H9 (cell line): ENCODE results near the gene MMP14. TPM values are rescaled to one million over a fixed set of nuclear protein-coding genes. Genes with fewer than 3 reads are reported as not detected.

ENCODE experiments used
- DNase-seq: peaks from one replicate; pipeline ENCODE4 v3.0.0-alpha.2; 2017
- H2AFZ ChIP-seq: one replicate; pipeline ENCODE4 v1.6.1; 2013; ENCODE audit warnings: mild to moderate bottlenecking, low read length, control low read depth, moderate library complexity
- H2AK5ac ChIP-seq: 2 replicates; pipeline ENCODE4 v1.6.1; 2013; ENCODE audit warnings: low read length, control low read depth, mixed read lengths; ENCODE audit not compliant: insufficient read length
- H2BK120ac ChIP-seq: one replicate; pipeline ENCODE4 v1.6.1; 2013; ENCODE audit warnings: low read depth, mild to moderate bottlenecking, low read length, control low read depth, inconsistent platforms; ENCODE audit not compliant: poor library complexity, severe bottlenecking
- H2BK12ac ChIP-seq: 2 replicates; pipeline ENCODE4 v1.6.1; 2013; ENCODE audit warnings: low read length, control low read depth, mixed read lengths, low read depth; ENCODE audit not compliant: insufficient read length
- H2BK15ac ChIP-seq: 2 replicates; pipeline ENCODE4 v1.6.1; 2013; ENCODE audit warnings: low read depth, low read length, control low read depth
- H2BK20ac ChIP-seq: one replicate; pipeline ENCODE4 v1.6.1; 2013; ENCODE audit warnings: low read depth, mild to moderate bottlenecking, low read length, control low read depth, inconsistent platforms; ENCODE audit not compliant: poor library complexity, severe bottlenecking
- H2BK5ac ChIP-seq: 2 replicates; pipeline ENCODE4 v1.6.1; 2013; ENCODE audit warnings: low read length, control low read depth, mixed read lengths; ENCODE audit not compliant: insufficient read length
- H3K14ac ChIP-seq: 2 replicates; pipeline ENCODE4 v1.6.1; 2013; ENCODE audit warnings: low read length, control low read depth; ENCODE audit not compliant: insufficient read depth
- H3K18ac ChIP-seq: 2 replicates; pipeline ENCODE4 v1.6.1; 2013; ENCODE audit warnings: low read depth, mild to moderate bottlenecking, mixed read lengths, low read length, control low read depth; ENCODE audit not compliant: insufficient read length
- H3K23ac ChIP-seq: 2 replicates; pipeline ENCODE4 v1.6.1; 2013; ENCODE audit warnings: low read length, control low read depth, mixed read lengths, low read depth; ENCODE audit not compliant: insufficient read length
- H3K23me2 ChIP-seq: 2 replicates; pipeline ENCODE4 v1.6.1; 2013; ENCODE audit warnings: low read depth, mild to moderate bottlenecking, mixed read lengths, low read length, control low read depth; ENCODE audit not compliant: insufficient read length, poor library complexity, severe bottlenecking
- H3K27ac ChIP-seq: 2 replicates; pipeline ENCODE4 v1.5.1; 2013; ENCODE audit warnings: low read length, control low read depth, mixed read lengths, low read depth; ENCODE audit not compliant: insufficient read length
- H3K27me3 ChIP-seq: 2 replicates; pipeline ENCODE4 v1.6.1; 2013; ENCODE audit warnings: low read length, control low read depth, inconsistent platforms; ENCODE audit not compliant: insufficient read depth
- H3K4ac ChIP-seq: 2 replicates; pipeline ENCODE4 v1.6.1; 2013; ENCODE audit warnings: low read depth, mild to moderate bottlenecking, control low read depth, inconsistent platforms, low read length, moderate library complexity
- H3K4me1 ChIP-seq: 2 replicates; pipeline ENCODE4 v1.6.1; 2013; ENCODE audit warnings: low read length, control low read depth, inconsistent platforms; ENCODE audit not compliant: insufficient read depth
- H3K4me2 ChIP-seq: 2 replicates; pipeline ENCODE4 v1.6.1; 2013; ENCODE audit warnings: low read length, control low read depth, mixed read lengths; ENCODE audit not compliant: insufficient read length, insufficient read depth
- H3K56ac ChIP-seq: 2 replicates; pipeline ENCODE4 v1.6.1; 2013; ENCODE audit warnings: low read depth, mild to moderate bottlenecking, mixed read lengths, low read length, control low read depth; ENCODE audit not compliant: insufficient read length
- H3K79me1 ChIP-seq: 2 replicates; pipeline ENCODE4 v1.6.1; 2013; ENCODE audit warnings: low read depth, mild to moderate bottlenecking, moderate library complexity, low read length, control low read depth, inconsistent platforms; ENCODE audit not compliant: insufficient read depth, poor library complexity, severe bottlenecking
- H3K79me2 ChIP-seq: 2 replicates; pipeline ENCODE4 v1.6.1; 2013; ENCODE audit warnings: low read length, control low read depth, inconsistent platforms; ENCODE audit not compliant: insufficient read depth
- H3K9ac ChIP-seq: 2 replicates; pipeline ENCODE4 v1.6.1; 2013; ENCODE audit warnings: low read length, control low read depth, mixed read lengths; ENCODE audit not compliant: insufficient read length; ENCODE audit errors: extremely low read depth
- H3K9me3 ChIP-seq: one replicate; pipeline ENCODE4 v1.6.1; 2013; ENCODE audit warnings: low read depth, low read length, inconsistent platforms; ENCODE audit not compliant: control insufficient read depth
- H3T11ph ChIP-seq: one replicate; pipeline ENCODE4 v1.6.1; 2013; ENCODE audit warnings: mild to moderate bottlenecking, low read length, control low read depth, inconsistent platforms
- H4K20me1 ChIP-seq: one replicate; pipeline ENCODE4 v1.6.1; 2013; ENCODE audit not compliant: control insufficient read depth, insufficient read length, insufficient read depth
- H4K5ac ChIP-seq: 2 replicates; pipeline ENCODE4 v1.6.1; 2013; ENCODE audit warnings: low read depth, mild to moderate bottlenecking, mixed read lengths, low read length, control low read depth; ENCODE audit not compliant: insufficient read length
- H4K8ac ChIP-seq: replicated peaks from 2 replicates; pipeline ENCODE4 v1.6.1; 2013; ENCODE audit warnings: low read length, control low read depth, mixed read lengths, low read depth; ENCODE audit not compliant: insufficient read length
- H4K91ac ChIP-seq: 2 replicates; pipeline ENCODE4 v1.6.1; 2013; ENCODE audit warnings: low read depth, mild to moderate bottlenecking, moderate library complexity, mixed read lengths, low read length, control low read depth; ENCODE audit not compliant: insufficient read length
- H3K27ac Mint-ChIP-seq, 3 experiments: 2 replicates in 2 of 3; 3 replicates in 1 of 3; pipeline ENCODE4 v1.8.0; 2020 to 2021; ENCODE audit warnings: mixed read lengths in 3 of 3, mild to moderate bottlenecking in 1 of 3, moderate library complexity in 1 of 3
- H3K27me3 Mint-ChIP-seq: 2 replicates; pipeline ENCODE4 v1.8.0; 2021; ENCODE audit warnings: low read depth, mild to moderate bottlenecking, moderate library complexity, mixed read lengths
- H3K36me3 Mint-ChIP-seq, 3 experiments: 2 replicates in 2 of 3; 3 replicates in 1 of 3; pipeline ENCODE4 v1.8.0; 2020 to 2021; ENCODE audit warnings: low read depth in 3 of 3, mixed read lengths in 3 of 3; ENCODE audit not compliant: insufficient read depth in 1 of 3
- H3K4me1 Mint-ChIP-seq, 2 experiments: 2 replicates each; pipeline ENCODE4 v1.8.0; 2020; ENCODE audit warnings: mixed read lengths in 2 of 2
- H3K4me3 Mint-ChIP-seq, 2 experiments: 2 replicates in 1 of 2; 3 replicates in 1 of 2; pipeline ENCODE4 v1.8.0; 2020 to 2021; ENCODE audit warnings: mild to moderate bottlenecking in 2 of 2, mixed read lengths in 2 of 2, moderate library complexity in 1 of 2
- H3K9me3 Mint-ChIP-seq, 2 experiments: 2 replicates in 1 of 2; 3 replicates in 1 of 2; pipeline ENCODE4 v1.8.0; 2020; ENCODE audit warnings: mild to moderate bottlenecking in 2 of 2, mixed read lengths in 2 of 2, moderate library complexity in 1 of 2
- WGBS: extraction: QIAGEN DNeasy Blood & Tissue Kit; methylation state at CpG from one replicate; pipeline ENCODE4 v1.1.7; 2013; ENCODE audit warnings: missing lambda C conversion rate, low lambda C conversion rate, mixed read lengths; ENCODE audit not compliant: insufficient read length; ENCODE audit errors: extremely low coverage; 5-methylcytosine and 5-hydroxymethylcytosine counted together
- total RNA-seq: library from RNA; stranded (reverse); gene quantifications from 2 replicates; pipeline ENCODE4 v1.2.1, GENCODE V29; 2021
- TF ChIP-seq, protein P1 (sequence below): fragments of 200-600 bp; sonication (generic); conservative IDR thresholded peaks from 3 replicates; pipeline ENCODE4 v1.8.0; 2021; ENCODE audit warnings: antibody characterized with exemption, mild to moderate bottlenecking

The MMP14 gene
- total RNA-seq, 1 experiment from 2014 or later, result 56.5 TPM

DNA sequence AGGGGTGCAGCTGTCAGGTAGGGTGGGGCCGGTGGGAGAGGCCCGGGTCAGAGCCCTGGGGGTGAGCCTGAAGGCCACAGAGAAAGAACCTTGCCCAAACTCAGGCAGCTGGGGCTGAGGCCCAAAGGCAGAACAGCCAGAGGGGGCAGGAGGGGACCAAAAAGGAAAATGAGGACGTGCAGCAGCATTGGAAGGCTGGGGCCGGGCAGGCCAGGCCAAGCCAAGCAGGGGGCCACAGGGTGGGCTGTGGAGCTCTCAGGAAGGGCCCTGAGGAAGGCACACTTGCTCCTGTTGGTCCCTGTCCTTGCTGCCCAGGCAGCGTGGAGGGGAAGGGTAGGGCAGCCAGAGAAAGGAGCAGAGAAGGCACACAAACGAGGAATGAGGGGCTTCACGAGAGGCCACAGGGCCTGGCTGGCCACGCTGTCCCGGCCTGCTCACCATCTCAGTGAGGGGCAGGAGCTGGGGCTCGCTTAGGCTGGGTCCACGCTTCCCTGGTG lies 10.5 kb downstream of the MMP14 start:
- no peak overlapping the region for H4K5ac ChIP-seq
- no peak overlapping the region for H2BK5ac ChIP-seq
- H4K20me1 ChIP-seq, result no peaks in the 10 kb centered on the region
- Mint-ChIP-seq H3K27ac (peak overlapping the region in 2 of 3 experiments; percentile 31 to 57; a peak in 2 of 7 replicates), H3K9me3 (no peaks in the 10 kb centered on the region), H3K4me1 (peaks cover 23 to 28% of the 10 kb centered on the region in 2 experiments), H3K27me3 (no peaks in the 10 kb centered on the region; the same call in 1 of the 2 replicates), H3K4me3 (no peak overlapping the region), H3K36me3 (peaks cover 14 to 46% (median 45%) of the 10 kb centered on the region in 3 experiments)
- H2BK20ac ChIP-seq, result no peak overlapping the region
- WGBS, result no CpG with 5 or more reads among the region's 11 CpGs
- H3K23me2 ChIP-seq, result no peaks in the 10 kb centered on the region
- no peak overlapping the region for H4K8ac ChIP-seq
- H2AK5ac ChIP-seq, result no peak overlapping the region
- H3K27me3 ChIP-seq, result no peaks in the 10 kb centered on the region
- peaks cover 2% of the 10 kb centered on the region; the same call in 1 of the 2 replicates for H3K4me1 ChIP-seq
- no peak overlapping the region for H2BK120ac ChIP-seq
- TF ChIP-seq, protein P1, sequence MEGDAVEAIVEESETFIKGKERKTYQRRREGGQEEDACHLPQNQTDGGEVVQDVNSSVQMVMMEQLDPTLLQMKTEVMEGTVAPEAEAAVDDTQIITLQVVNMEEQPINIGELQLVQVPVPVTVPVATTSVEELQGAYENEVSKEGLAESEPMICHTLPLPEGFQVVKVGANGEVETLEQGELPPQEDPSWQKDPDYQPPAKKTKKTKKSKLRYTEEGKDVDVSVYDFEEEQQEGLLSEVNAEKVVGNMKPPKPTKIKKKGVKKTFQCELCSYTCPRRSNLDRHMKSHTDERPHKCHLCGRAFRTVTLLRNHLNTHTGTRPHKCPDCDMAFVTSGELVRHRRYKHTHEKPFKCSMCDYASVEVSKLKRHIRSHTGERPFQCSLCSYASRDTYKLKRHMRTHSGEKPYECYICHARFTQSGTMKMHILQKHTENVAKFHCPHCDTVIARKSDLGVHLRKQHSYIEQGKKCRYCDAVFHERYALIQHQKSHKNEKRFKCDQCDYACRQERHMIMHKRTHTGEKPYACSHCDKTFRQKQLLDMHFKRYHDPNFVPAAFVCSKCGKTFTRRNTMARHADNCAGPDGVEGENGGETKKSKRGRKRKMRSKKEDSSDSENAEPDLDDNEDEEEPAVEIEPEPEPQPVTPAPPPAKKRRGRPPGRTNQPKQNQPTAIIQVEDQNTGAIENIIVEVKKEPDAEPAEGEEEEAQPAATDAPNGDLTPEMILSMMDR, result no peak
- DNase-seq, result no peak
- no peak overlapping the region for H3K4me2 ChIP-seq
- no peak overlapping the region for H3T11ph ChIP-seq
- H3K9me3 ChIP-seq, result no peaks in the 10 kb centered on the region
- no peak overlapping the region for H3K56ac ChIP-seq
- H3K14ac ChIP-seq, result no peak overlapping the region
- H3K79me2 ChIP-seq, result no peaks in the 10 kb centered on the region
- no peak overlapping the region for H4K91ac ChIP-seq
- H3K4ac ChIP-seq, result no peak overlapping the region
- H3K79me1 ChIP-seq, result no peaks in the 10 kb centered on the region
- H3K18ac ChIP-seq, result no peak overlapping the region
- no peak overlapping the region for H2BK15ac ChIP-seq
- H3K27ac ChIP-seq, result no peak overlapping the region
- no peak overlapping the region for H3K23ac ChIP-seq
- H2BK12ac ChIP-seq, result no peak overlapping the region
- no peak overlapping the region for H2AFZ ChIP-seq
- H3K9ac ChIP-seq, result no peak overlapping the region
